Activated effector memory CD4-positive, alpha-beta T cell treated with anti-CD3 and anti-CD28 coated beads, Interleukin-2, amount 50 U/mL, for 16 hours (primary cell): ENCODE data around the gene SGCA.

Experiments used
- DNase-seq: peaks from one replicate; pipeline ENCODE4 v3.0.0-alpha.2; 2020

Gene SGCA

GRCh38 chr17:50183421-50183994 lies 17.7 kb downstream of the SGCA start:
- DNase-seq, result no peak

- no peak for DNase-seq
Observed at GRCh38 chr17:50184064-50184463, 18.3 kb downstream of the SGCA start.

- no peak for DNase-seq
Observed at GRCh38 chr17:50184611-50185398, 19.0 kb downstream of the SGCA start.

DNA sequence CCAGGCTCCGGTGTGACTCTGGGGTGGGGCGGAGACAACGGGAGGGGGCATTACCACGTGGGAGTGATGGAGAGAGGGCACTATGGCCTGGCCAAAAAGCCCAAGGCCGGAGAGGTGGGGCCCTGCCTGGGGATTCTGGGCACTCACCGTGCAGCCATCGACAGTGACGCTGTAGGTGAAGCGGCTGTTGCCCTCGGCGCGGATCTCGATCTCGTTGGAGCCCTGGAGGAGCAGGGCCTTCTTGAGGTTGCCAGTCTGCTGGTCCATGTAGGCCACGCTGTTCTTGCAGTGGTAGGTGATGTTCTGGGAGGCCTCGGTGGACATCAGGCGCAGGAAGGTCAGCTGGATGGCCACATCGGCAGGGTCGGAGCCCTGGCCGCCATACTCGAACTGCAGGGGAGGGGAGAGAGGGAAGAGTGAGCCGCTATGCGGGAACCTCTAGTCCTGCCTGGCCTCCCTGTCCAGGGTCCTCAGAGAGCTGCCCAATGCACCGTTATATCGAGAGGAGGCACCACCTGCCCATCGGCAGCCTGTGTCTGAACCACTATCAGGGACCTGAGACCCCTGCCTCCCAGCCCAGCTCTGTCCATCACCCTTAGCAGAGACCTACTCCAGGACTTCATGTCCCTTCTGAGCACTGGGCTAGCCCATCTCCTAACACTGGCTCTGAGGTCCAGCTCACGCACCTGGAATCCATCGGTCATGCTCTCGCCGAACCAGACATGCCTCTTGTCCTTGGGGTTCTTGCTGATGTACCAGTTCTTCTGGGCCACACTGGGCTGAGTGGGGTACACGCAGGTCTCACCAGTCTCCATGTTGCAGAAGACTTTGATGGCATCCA lies 20.0 kb downstream of the SGCA start:
- no peak for DNase-seq

DNA sequence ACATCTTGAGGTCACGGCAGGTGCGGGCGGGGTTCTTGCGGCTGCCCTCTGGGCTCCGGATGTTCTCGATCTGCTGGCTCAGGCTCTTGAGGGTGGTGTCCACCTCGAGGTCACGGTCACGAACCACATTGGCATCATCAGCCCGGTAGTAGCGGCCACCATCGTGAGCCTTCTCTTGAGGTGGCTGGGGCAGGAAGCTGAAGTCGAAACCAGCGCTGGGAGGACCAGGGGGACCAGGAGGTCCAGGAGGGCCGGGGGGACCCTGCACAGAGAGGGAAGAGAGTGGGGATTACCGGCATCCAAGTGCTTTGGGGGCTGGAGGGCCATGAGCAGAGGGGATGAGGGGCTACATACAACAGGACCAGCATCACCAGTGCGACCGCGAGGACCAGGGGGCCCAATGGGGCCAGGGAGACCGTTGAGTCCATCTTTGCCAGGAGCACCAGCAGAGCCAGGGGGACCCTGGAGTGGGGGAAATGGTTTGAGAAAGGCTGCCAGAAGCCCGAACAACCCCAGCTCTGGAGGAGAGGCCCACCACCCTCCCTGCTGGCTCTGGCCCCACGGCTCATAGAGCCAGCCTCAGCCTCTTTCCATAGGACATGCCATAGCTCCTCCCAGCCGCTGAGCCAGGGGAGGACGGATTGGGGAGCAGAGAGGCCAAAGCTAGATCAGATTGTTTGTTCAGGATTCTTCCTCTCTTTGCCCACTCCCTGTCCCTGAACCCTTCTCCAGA lies 21.0 kb downstream of the SGCA start:
- no peak for DNase-seq

DNA sequence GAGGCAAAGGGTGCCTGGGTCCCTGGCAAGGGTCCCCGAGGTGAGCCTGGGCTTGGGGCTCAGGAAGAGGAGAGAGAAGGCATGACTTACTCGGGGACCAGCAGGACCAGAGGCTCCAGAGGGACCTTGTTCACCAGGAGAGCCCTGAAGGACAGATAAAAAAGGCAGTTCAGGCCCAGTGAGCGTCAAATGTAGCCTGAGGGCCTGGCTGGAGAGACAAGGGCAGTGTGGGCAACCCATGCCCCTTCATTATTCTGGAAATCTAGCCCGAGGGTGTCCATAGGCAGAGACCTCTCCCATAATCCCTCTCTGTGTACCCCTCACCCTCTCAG lies 21.6 kb downstream of the SGCA start:
- DNase-seq, result no peak

DNA sequence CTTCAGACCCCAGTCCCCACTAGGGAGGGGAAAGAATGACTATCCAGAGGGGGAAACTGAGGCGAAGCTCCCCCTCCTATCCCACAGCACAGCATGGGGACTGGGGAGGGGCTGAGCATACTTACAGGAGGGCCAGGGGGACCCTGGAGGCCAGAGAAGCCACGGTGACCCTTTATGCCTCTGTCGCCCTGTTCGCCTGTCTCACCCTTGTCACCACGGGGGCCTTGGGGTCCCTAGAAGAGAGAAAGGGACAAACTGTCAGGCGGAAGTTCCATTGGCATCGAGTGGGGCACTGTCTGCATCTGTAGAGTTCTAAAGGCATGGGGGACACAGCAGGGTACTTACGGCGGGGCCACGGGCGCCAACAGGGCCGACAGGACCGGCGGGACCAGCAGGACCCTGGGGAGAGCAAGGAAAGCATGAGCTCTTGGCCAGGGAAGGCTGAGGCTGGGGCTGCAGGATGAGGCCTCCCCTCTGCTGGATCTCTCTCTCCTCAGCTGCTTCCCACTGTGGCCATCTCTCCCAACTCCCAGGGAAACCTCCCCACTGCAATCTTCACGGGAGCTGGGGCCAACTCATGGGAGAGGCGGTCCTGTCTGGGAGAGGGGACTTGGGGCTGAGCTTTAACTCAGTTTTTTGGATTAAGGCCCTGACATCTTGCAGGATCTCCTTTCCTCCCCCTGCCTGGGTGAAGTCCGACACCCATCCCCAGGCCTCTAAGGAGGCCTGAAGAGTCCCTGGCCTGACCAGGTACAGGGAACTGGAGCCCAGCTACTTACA lies 22.1 kb downstream of the SGCA start:
- no peak for DNase-seq

- DNase-seq, result no peak
Observed at GRCh38 chr17:50188531-50188920, 22.7 kb downstream of the SGCA start.

DNA sequence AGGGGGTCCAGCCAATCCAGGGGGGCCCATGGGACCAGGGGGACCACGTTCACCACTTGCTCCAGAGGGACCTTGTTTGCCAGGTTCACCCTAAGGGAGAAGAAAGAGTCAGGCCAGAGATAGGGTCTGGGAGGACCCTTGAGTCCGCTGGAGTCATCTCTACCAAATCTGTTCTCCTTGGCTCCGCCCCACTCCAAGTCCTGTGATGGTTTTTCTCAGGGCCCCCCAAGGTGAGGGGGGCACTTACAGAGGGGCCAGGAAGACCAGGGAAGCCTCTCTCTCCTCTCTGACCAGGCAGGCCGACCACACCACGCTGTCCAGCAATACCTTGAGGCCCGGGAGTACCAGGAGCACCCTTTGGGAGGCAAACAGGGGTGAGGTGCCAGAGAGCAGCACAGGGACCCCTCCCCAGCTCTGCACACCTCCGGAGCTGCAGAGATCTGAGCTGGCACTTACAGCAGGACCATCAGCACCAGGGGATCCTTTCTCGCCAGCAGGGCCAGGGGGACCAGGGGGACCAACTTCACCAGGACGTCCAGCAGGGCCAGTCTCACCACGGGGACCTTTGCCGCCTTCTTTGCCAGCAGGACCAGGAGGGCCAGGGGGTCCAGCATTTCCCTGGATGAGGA lies 23.2 kb downstream of the SGCA start:
- DNase-seq, result no peak

DNA sequence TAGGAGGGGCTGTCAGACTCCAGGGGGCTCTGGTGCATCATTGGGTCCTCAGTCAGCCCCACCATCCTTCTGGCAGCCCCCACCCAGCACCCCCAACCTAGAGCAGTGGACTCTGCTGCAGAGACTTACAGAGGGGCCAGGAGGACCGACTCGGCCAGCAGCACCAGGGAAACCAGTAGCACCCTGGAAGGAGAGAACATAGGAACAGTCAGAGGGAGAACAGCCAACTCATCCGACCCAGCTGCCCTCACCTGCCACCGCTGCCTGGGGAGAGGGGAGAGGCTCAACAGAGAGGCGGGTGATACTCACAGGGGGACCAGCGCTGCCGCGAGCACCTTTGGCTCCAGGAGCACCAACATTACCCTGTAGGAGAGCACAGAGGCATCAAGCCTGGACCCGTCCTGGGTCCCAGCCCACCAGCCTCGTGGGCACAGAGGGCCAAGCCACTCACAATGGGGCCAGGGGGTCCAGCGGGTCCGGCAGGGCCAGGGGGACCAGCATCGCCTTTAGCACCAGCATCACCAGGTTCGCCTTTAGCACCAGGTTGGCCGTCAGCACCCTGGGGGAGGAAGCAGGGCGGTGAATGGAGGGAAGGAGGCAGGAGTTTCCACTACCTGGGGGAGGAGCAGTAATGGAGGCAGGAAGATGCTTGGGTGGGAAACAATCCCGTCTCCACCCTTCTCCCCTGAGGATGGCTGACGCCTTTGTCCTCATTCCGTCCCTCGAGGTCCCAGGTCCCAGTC lies 23.9 kb downstream of the SGCA start:
- DNase-seq, result no peak

- no peak for DNase-seq
Observed at GRCh38 chr17:50190293-50190602, 24.4 kb downstream of the SGCA start.

DNA sequence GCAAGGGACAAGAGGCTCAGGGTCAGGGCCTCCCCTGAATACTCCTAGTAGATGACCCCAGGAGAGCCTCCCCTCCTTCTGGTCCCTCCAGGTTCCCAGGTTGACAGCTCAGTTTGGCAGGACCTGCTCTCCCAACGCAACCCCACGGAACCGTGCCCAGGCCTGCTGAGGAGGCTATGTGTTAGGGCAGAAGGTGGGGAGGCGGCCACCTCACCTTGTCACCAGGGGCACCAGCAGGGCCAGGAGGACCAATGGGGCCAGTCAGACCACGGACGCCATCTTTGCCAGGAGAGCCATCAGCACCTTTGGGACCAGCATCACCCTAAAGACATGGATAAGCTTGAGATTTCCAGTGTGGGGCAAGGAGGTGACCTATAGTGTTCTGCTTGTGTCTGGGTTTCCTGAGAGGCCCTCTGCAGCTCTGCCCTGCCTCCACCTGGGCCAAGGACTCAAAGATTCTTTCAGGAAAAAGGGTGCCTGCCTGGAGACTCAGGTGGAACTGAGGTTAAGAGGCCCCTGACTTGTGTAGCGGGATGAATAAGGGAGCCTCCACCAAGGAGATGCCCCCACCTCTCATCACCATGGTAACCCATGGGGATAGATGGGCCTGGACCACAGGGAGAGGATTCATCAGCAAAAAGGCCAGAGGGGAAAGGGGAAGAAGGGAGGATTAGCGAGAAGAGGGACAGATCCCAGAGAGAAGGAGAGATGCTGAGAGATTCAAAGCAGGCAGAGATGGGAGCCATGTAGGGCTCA lies 25.0 kb downstream of the SGCA start:
- no peak for DNase-seq

DNA sequence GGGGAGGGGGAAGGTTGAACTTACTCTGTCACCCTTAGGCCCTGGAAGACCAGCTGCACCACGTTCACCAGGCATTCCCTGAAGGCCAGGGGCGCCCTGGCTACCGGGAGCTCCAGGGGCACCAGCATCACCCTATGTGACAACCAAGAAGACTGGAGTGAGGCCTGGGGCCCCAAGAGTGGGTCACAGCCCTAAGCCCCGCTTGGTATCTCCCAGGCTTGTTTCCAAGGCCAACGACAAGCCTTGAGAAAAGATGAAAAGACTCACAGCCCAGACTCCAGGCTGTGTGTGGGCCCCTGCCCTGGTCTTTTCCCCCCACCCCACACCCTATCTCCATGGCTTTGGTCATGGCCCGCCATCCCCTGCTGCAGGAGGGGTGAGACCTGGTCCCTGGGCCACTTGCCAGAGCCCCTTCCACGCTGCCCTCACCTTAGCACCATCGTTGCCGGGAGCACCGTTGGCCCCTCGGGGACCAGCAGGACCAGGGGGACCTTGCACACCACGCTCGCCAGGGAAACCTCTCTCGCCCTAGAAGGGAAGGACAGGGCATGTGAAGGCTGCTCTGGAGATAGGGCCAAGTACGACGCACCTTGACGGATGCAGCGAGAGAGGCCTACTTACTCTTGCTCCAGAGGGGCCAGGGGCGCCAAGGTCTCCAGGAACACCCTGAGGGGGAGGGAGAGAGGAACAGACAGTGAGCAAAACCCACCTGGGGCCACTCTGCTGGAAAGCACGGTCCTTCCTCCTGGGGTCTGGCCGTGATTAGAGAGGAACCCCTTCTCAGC lies 25.7 kb downstream of the SGCA start:
- no peak for DNase-seq

- no peak for DNase-seq
Observed at GRCh38 chr17:50192144-50192617, 26.4 kb downstream of the SGCA start.

DNA sequence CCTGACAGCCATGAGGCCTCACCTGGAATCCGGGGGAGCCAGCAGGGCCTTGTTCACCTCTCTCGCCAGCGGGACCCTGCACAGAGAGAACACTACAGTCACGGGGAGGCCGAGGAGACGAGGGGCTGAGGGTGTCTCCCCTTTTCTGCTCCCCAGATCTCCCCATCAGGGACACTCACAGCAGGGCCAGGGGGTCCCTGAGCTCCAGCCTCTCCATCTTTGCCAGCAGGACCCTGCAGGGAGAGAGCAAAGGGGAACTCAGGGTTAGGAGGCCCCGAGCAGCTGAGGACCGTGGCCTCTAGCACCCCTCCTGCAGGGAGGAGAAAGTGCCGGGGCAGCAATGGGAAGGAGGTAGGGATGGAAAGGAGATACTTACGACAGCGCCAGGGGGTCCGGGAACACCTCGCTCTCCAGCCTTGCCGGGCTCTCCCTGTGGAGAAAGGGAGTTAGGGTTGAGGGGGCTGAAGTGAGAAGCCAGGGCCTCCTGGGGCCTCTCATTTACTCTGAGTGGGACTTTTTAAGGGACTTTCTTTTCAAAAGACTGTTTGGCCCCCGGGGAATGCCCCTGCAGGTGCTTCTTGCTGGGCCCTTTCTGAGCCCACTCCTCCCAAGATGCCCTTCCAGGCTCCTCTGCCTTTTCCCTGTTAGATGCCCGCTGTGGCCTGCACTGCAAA lies 26.9 kb downstream of the SGCA start:
- no peak for DNase-seq

GRCh38 chr17:50194140-50194933 lies 28.5 kb downstream of the SGCA start:
- no peak for DNase-seq

DNA sequence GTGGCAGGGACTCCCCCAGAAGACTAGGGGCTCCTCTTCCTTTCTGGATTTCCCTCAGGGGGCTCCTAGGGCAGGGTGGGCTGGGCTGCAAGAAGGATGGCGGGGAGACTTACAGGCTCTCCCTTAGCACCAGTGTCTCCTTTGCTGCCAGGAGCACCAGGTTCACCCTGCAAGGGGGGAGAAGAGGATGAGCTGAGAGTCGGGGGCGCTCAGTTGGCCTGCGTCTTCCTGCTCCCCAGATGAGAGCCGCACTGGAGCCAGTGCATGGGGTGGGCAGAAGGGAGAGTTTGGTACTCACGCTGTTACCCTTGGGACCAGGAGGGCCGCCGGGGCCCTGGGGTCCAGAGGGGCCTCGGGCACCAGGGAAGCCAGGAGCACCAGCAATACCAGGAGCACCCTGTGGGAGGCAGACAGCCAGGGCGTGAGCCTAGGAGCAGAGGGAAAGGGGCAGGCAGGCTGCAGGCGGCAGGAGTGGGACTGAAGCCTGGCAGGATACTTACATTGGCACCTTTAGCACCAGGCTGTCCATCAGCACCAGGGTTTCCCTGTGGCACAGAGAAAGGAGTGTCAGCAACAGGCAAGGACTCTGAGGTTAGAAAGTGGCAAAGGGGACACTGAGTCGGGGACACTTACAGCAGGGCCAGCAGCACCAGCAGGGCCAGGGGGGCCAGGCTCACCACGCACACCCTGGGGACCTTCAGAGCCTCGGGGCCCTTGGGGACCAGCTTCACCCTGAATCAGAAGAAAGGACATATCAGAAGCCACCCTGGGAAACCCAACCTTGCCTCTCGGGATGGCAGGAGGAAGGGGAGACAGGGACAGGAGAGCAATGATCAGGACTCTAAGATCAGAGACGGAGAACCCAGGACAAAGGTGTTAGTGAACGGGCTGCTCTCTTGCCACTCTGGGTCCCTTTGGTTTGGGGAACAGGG lies 29.4 kb downstream of the SGCA start:
- DNase-seq, result no peak
